OCI-LY1 (cell line): ENCODE results near the gene UGT2A3.

ENCODE experiments used
- H2AFZ ChIP-seq: fragments of 200-600 bp; sonication (generic), shearing (Covaris generic); 2 replicates; pipeline ENCODE4 v1.6.0; 2014; ENCODE audit warnings: antibody characterized with exemption, mild to moderate bottlenecking, low read length
- H3F3A ChIP-seq: fragments of 200-600 bp; sonication (generic), shearing (Covaris generic); 2 replicates; pipeline ENCODE4 v1.6.0; 2014; ENCODE audit warnings: mild to moderate bottlenecking, antibody characterized with exemption, low read length, moderate library complexity; ENCODE audit not compliant: insufficient read depth
- H3K27ac ChIP-seq: fragments of 200-600 bp; sonication (generic); 2 replicates; pipeline ENCODE4 v1.5.1; 2014; ENCODE audit warnings: low read length, mixed run types, mild to moderate bottlenecking, low read depth; ENCODE audit not compliant: poor library complexity, severe bottlenecking
- H3K27me3 ChIP-seq: fragments of 200-600 bp; sonication (generic); 2 replicates; pipeline ENCODE4 v1.6.0; 2014; ENCODE audit warnings: antibody characterized with exemption, mild to moderate bottlenecking, low read length, moderate library complexity; ENCODE audit not compliant: insufficient read depth
- H3K36me3 ChIP-seq: fragments of 200-600 bp; sonication (generic); 2 replicates; pipeline ENCODE4 v1.6.1; 2014; ENCODE audit warnings: mild to moderate bottlenecking, antibody characterized with exemption, low read length, moderate library complexity, mixed read lengths; ENCODE audit not compliant: insufficient read depth
- H3K4me1 ChIP-seq: fragments of 200-600 bp; sonication (generic); 2 replicates; pipeline ENCODE4 v1.5.1; 2014; ENCODE audit warnings: mild to moderate bottlenecking, low read length, moderate library complexity; ENCODE audit not compliant: insufficient read depth, severe bottlenecking
- H3K4me2 ChIP-seq: fragments of 200-600 bp; sonication (generic), shearing (Covaris generic); 2 replicates; pipeline ENCODE4 v1.6.1; 2014; ENCODE audit warnings: low read length
- H3K4me3 ChIP-seq: fragments of 200-600 bp; sonication (generic); 2 replicates; pipeline ENCODE4 v1.5.1; 2014; ENCODE audit warnings: low read length, low read depth, mild to moderate bottlenecking, mixed read lengths; ENCODE audit not compliant: poor library complexity, severe bottlenecking
- H3K79me2 ChIP-seq: fragments of 200-600 bp; shearing (Covaris generic); 2 replicates; pipeline ENCODE4 v1.6.1; 2016; ENCODE audit warnings: mixed run types, low read length, mixed read lengths; ENCODE audit not compliant: insufficient read depth
- H3K9ac ChIP-seq: fragments of 200-600 bp; sonication (generic), shearing (Covaris generic); 2 replicates; pipeline ENCODE4 v1.6.1; 2014; ENCODE audit warnings: mild to moderate bottlenecking, low read length, mixed read lengths
- H3K9me2 ChIP-seq: fragments of 200-600 bp; sonication (generic), shearing (Covaris generic); 2 replicates; pipeline ENCODE4 v1.6.1; 2014; ENCODE audit warnings: low read depth, mild to moderate bottlenecking, low read length, mixed read lengths
- H3K9me3 ChIP-seq: fragments of 200-600 bp; shearing (Covaris generic); 2 replicates; pipeline ENCODE4 v1.6.1; 2014; ENCODE audit warnings: low read length, mixed read lengths
- H4K20me1 ChIP-seq: fragments of 200-600 bp; sonication (generic), shearing (Covaris generic); 2 replicates; pipeline ENCODE4 v1.6.0; 2016; ENCODE audit warnings: mild to moderate bottlenecking, low read length; ENCODE audit not compliant: insufficient read depth
- EZH2 ChIP-seq: fragments of 200-600 bp; sonication (generic), shearing (Covaris generic); IDR thresholded peaks from 2 replicates; pipeline ENCODE4 v1.8.0; 2017; ENCODE audit warnings: borderline replicate concordance, mixed run types, mild to moderate bottlenecking, antibody characterized with exemption, low read length, moderate library complexity, mixed read lengths
- TF ChIP-seq, protein P1 (sequence below): fragments of 200-600 bp; sonication (generic), shearing (Covaris generic); IDR thresholded peaks from 2 replicates; pipeline ENCODE4 v1.5.1; 2017; ENCODE audit warnings: mild to moderate bottlenecking, antibody characterized with exemption, low read length, moderate library complexity, mixed read lengths

UGT2A3 gene

DNA sequence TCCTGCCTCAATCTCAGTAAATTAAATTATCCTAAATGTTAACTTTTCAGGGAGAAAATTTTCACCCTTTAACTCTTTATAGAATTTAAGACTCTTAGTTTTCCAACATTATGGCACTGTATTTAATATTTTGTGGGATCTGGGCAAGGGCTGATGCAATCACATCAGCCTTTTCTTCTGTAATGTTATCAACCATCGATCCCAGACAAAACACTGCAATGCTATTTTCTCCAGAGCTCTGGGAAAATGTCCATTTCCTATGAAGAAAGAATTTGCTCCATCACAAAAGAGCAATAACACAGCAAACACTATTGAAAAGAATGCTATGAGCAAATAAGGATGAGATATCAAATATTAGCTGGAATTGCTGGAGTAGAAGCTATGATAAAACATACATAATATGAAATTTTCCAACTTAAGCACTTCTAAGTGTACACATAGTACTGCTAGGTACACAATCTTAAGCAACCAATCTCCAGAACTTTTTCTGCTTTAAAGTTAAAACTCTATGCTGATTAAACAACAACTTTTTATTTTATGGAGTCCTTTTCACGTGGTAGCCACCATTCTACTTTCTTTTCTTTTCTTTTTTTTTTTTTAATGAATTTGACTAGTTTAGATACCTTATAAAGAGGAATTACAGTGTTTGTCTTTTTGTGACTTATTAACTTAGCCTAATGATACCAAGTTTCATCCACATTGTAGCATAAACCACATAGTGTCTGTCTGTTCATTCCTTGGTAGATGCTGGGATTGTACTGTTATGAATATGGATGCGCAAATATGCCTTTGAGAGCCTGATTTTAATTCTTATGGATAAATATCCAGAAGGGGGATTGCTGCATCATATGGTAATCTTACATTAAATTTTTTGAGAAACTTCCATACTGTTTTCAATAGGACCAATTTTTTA is 43.6 kb downstream of the UGT2A3 start:
- H3F3A ChIP-seq: no peaks in the 10 kb centered on the region
- no peak for TF ChIP-seq EZH2
- TF ChIP-seq, protein P1, sequence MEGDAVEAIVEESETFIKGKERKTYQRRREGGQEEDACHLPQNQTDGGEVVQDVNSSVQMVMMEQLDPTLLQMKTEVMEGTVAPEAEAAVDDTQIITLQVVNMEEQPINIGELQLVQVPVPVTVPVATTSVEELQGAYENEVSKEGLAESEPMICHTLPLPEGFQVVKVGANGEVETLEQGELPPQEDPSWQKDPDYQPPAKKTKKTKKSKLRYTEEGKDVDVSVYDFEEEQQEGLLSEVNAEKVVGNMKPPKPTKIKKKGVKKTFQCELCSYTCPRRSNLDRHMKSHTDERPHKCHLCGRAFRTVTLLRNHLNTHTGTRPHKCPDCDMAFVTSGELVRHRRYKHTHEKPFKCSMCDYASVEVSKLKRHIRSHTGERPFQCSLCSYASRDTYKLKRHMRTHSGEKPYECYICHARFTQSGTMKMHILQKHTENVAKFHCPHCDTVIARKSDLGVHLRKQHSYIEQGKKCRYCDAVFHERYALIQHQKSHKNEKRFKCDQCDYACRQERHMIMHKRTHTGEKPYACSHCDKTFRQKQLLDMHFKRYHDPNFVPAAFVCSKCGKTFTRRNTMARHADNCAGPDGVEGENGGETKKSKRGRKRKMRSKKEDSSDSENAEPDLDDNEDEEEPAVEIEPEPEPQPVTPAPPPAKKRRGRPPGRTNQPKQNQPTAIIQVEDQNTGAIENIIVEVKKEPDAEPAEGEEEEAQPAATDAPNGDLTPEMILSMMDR: no peak
- H4K20me1 ChIP-seq: no peaks in the 10 kb centered on the region
- no peak overlapping the region for H3K4me3 ChIP-seq
- no peak overlapping the region for H3K27ac ChIP-seq
- H2AFZ ChIP-seq: no peak overlapping the region
- H3K9me3 ChIP-seq: no peaks in the 10 kb centered on the region
- no peak overlapping the region for H3K9ac ChIP-seq
- H3K27me3 ChIP-seq: no peaks in the 10 kb centered on the region
- no peaks in the 10 kb centered on the region for H3K4me1 ChIP-seq
- no peaks in the 10 kb centered on the region for H3K36me3 ChIP-seq
- no peak overlapping the region for H3K4me2 ChIP-seq
- H3K79me2 ChIP-seq: no peaks in the 10 kb centered on the region
- no peaks in the 10 kb centered on the region for H3K9me2 ChIP-seq

DNA sequence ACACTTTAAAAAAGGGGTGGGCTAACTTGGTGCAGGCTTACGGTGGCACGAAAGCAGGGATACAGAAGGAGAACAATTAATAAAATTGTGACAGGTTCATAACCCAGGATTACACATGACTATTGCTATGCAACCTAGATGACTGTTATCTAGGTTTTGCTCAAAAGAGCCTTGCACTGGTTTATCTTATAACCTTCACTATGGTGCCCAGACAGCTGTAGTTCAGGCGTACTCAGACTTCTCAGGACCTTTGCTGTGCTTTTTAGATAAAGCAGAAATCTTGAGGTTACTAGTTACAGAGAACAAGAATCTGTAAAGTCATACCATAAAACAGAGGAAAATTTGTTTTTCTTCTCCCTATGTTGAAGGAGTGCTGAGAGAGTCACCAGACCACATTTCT is 44.4 kb downstream of the UGT2A3 start:
- Histone ChIP-seq H3K27ac (no peak overlapping the region), H3F3A (no peaks in the 10 kb centered on the region), H3K36me3 (no peaks in the 10 kb centered on the region), H3K9me2 (no peaks in the 10 kb centered on the region), H3K4me2 (no peak overlapping the region), H3K9ac (no peak overlapping the region), H2AFZ (no peak overlapping the region), H4K20me1 (no peaks in the 10 kb centered on the region), H3K4me1 (no peaks in the 10 kb centered on the region), H3K27me3 (no peaks in the 10 kb centered on the region), H3K4me3 (no peak overlapping the region), H3K79me2 (no peaks in the 10 kb centered on the region), H3K9me3 (no peaks in the 10 kb centered on the region)
- TF ChIP-seq, protein P1: no peak
- no peak for TF ChIP-seq EZH2

DNA sequence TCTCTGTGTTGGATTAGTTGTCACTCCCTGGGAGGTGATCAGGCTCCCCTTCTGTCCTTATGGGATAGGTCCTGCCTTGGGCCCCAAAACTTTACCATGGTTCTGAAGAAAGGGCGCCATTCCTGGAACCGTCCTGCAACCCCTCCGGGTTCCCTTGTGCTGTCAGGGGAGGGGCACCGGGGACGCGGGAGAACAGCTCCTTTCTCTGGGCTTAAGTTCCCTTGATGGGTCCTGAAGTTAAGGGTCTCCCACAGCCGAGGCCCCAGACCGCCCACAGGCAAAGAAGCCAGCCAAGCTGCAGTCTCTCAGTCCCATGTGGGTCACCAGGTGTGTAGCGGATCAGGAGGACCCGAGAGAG is 44.8 kb downstream of the UGT2A3 start:
- no peak overlapping the region for H3K27ac ChIP-seq
- no peak overlapping the region for H3K9ac ChIP-seq
- no peaks in the 10 kb centered on the region for H3K9me2 ChIP-seq
- no peak overlapping the region for H2AFZ ChIP-seq
- TF ChIP-seq, protein P1: no peak
- TF ChIP-seq EZH2: no peak
- H3F3A ChIP-seq: no peaks in the 10 kb centered on the region
- H3K79me2 ChIP-seq: no peaks in the 10 kb centered on the region
- no peaks in the 10 kb centered on the region for H3K36me3 ChIP-seq
- no peaks in the 10 kb centered on the region for H4K20me1 ChIP-seq
- no peaks in the 10 kb centered on the region for H3K9me3 ChIP-seq
- H3K4me1 ChIP-seq: no peaks in the 10 kb centered on the region
- H3K4me3 ChIP-seq: no peak overlapping the region
- H3K27me3 ChIP-seq: no peaks in the 10 kb centered on the region
- H3K4me2 ChIP-seq: no peak overlapping the region
